Retinal pigment epithelial cell (primary cell): Measurements from ENCODE around the gene LRCH1.

Experiments
- DNase-seq: peaks from one replicate; pipeline ENCODE4 v3.0.0-alpha.2; 2010; ENCODE audit warnings: low read depth
- H3K4me3 ChIP-seq: 2 replicates; pipeline ENCODE4 v1.5.1; 2011; ENCODE audit warnings: mild to moderate bottlenecking, low read length, control low read depth, moderate library complexity
- TF ChIP-seq, protein P1 (sequence below): conservative IDR thresholded peaks from 2 replicates; pipeline ENCODE4 v1.5.1; 2011; ENCODE audit warnings: low read depth, low read length, control low read depth, inconsistent platforms

The LRCH1 gene

GRCh38 chr13:46687810-46688209 is 134.8 kb downstream of the LRCH1 start:
- peak; percentile 53 for DNase-seq
- no peak overlapping the region for H3K4me3 ChIP-seq
- TF ChIP-seq, protein P1, sequence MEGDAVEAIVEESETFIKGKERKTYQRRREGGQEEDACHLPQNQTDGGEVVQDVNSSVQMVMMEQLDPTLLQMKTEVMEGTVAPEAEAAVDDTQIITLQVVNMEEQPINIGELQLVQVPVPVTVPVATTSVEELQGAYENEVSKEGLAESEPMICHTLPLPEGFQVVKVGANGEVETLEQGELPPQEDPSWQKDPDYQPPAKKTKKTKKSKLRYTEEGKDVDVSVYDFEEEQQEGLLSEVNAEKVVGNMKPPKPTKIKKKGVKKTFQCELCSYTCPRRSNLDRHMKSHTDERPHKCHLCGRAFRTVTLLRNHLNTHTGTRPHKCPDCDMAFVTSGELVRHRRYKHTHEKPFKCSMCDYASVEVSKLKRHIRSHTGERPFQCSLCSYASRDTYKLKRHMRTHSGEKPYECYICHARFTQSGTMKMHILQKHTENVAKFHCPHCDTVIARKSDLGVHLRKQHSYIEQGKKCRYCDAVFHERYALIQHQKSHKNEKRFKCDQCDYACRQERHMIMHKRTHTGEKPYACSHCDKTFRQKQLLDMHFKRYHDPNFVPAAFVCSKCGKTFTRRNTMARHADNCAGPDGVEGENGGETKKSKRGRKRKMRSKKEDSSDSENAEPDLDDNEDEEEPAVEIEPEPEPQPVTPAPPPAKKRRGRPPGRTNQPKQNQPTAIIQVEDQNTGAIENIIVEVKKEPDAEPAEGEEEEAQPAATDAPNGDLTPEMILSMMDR = no peak

DNA sequence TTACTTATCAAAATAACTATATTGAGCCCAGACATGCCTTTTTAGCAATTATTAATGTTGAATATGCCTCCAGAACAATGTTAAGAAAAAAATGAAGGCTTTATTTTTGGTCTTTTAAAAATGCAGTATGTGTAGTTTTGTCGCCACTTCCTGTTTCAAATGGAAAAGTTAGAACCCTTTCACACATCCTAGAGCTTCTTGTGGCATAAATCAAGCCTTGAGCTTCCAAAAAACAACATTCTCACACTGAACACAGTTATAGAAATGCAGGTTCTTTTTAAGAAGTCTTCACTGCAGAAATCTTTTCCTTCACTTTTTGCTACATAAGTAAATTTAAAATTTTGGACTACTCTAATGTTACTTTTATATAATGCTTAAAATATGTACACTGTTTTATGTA is 135.3 kb downstream of the LRCH1 start:
- no peak for DNase-seq
- no peak overlapping the region for H3K4me3 ChIP-seq
- TF ChIP-seq, protein P1 = no peak

DNA sequence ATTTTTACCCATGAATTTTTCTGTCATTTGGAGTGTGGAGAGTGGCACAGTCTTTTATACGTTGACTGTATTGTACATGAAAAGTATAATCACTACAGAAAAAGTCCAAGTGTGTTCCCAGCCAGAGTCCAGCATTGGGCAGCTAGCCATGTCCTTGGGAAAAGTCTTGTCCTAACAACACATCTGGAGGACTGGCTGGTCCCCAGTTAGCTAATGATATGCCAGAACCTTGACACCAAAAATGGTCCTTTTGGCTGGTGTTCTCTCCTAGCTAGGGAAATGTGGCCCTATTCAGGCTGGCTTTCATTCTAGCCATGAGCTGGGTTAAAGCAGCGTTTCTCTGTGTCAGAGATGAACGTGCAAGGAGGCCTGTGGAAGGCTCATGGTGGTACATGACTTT is 145.0 kb downstream of the LRCH1 start:
- TF ChIP-seq, protein P1 = no peak
- no peak overlapping the region for H3K4me3 ChIP-seq
- DNase-seq = no peak

DNA sequence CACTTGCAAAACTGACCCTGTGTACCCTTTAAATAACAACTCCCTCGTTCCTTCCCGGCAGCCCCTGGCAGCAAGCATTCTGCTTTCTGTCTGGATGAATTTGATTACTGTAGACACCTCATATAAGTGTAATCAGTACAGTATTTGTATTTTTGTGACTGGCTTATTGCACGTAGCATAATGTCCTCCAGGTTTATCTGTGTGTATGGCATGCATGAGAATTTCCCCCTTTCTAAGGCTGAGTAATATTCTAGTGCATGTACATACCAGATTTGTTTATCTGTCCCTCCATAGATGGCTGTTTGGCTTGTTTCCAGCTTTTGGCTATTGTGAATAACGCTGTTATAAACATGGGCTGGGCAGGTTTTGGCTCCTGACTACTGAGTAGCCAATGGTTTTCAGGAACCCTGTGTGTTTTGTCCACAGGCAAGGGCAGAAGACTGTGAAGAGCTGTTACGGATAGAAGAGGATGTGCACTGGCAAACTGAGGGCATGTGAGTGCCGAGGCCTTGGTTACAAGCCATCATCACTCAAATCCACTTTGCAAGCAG is 146.0 kb downstream of the LRCH1 start:
- DNase-seq = no peak
- no peak overlapping the region for H3K4me3 ChIP-seq
- TF ChIP-seq, protein P1 = no peak

GRCh38 chr13:46712524-46712923 is 159.6 kb downstream of the LRCH1 start:
- no peak for DNase-seq
- TF ChIP-seq, protein P1 = no peak
- H3K4me3 ChIP-seq = no peak overlapping the region

- DNase-seq = no peak
- TF ChIP-seq, protein P1 = no peak
- no peak overlapping the region for H3K4me3 ChIP-seq
Measured at GRCh38 chr13:46715363-46715762, 162.4 kb downstream of the LRCH1 start.

- TF ChIP-seq, protein P1 = no peak
- no peak overlapping the region for H3K4me3 ChIP-seq
- no peak for DNase-seq
Measured at GRCh38 chr13:46716821-46717220, 163.9 kb downstream of the LRCH1 start.
